KOPT-K1 (cell line): ENCODE measurements around the gene WNT5B.
A peak's percentile ranks its signal among the peaks of the same experiment; 100 is the strongest.
"Not testable (repeated sequence)": the region's sequence is repeated elsewhere in the genome, so short reads cannot be mapped to it uniquely, and the experiment has no call there.

Source experiments
- H3K27ac ChIP-seq: fragments of 200-600 bp; sonication (generic); 2 replicates; pipeline ENCODE4 v1.5.1; 2016; ENCODE audit warnings: antibody characterized with exemption, mild to moderate bottlenecking, low read depth, low read length; ENCODE audit not compliant: poor library complexity, severe bottlenecking
- H3K36me3 ChIP-seq: fragments of 200-600 bp; sonication (generic); 2 replicates; pipeline ENCODE4 v1.5.1; 2017; ENCODE audit warnings: antibody characterized with exemption, mild to moderate bottlenecking, low read length, moderate library complexity; ENCODE audit not compliant: insufficient read depth
- H3K9me3 ChIP-seq: fragments of 200-600 bp; sonication (generic); 2 replicates; pipeline ENCODE4 v1.5.1; 2017; ENCODE audit warnings: antibody characterized with exemption, low read length, mild to moderate bottlenecking; ENCODE audit not compliant: insufficient read depth, poor library complexity, severe bottlenecking

WNT5B gene

GRCh38 chr12:1668833-1669543, 40.0 kb downstream of the WNT5B start:
- H3K9me3 ChIP-seq: no peaks in the 10 kb centered on the region
- peak overlapping the region; percentile 46 for H3K27ac ChIP-seq
- H3K36me3 ChIP-seq: no peaks in the 10 kb centered on the region

- Histone ChIP-seq H3K27ac (no peak overlapping the region), H3K9me3 (no peaks in the 10 kb centered on the region), H3K36me3 (no peaks in the 10 kb centered on the region)
These were observed 41.6 kb downstream of the WNT5B start for GRCh38 chr12:1670358-1671268.

- no peaks in the 10 kb centered on the region for H3K36me3 ChIP-seq
- H3K27ac ChIP-seq: no peak overlapping the region
- no peaks in the 10 kb centered on the region for H3K9me3 ChIP-seq
These were observed 47.0 kb downstream of the WNT5B start for GRCh38 chr12:1676043-1676442.

GRCh38 chr12:1680804-1681492, 51.9 kb downstream of the WNT5B start:
- H3K36me3 ChIP-seq: no peaks in the 10 kb centered on the region
- no peaks in the 10 kb centered on the region for H3K9me3 ChIP-seq
- H3K27ac ChIP-seq: no peak overlapping the region

- no peaks in the 10 kb centered on the region for H3K9me3 ChIP-seq
- H3K27ac ChIP-seq: no peak overlapping the region
- no peaks in the 10 kb centered on the region for H3K36me3 ChIP-seq
These were observed 52.4 kb downstream of the WNT5B start for GRCh38 chr12:1681493-1681807.

- H3K36me3 ChIP-seq: peaks cover 5% of the 10 kb centered on the region; the same call in 1 of the 2 replicates
These were observed 59.2 kb downstream of the WNT5B start for GRCh38 chr12:1688086-1688710.

GRCh38 chr12:1690578-1691122, 61.6 kb downstream of the WNT5B start, which contains the start of gene ADIPOR2:
Gene ADIPOR2 (plus strand): TSS chr12:1691070. CDS start chr12:1754344, 63,274 bp downstream.
- no peaks in the 10 kb centered on the region for H3K9me3 ChIP-seq
- peaks cover 17% of the 10 kb centered on the region; the same call in 1 of the 2 replicates for H3K36me3 ChIP-seq
- peak within 1 kb of the TSS; percentile 77 for H3K27ac ChIP-seq

More at GRCh38 chr12:1688086-1688710, 59.2 kb downstream of the WNT5B start:
- H3K27ac ChIP-seq: no peak overlapping the region
- no peaks in the 10 kb centered on the region for H3K9me3 ChIP-seq

- Histone ChIP-seq H3K36me3 (peaks cover 17% of the 10 kb centered on the region; the same call in 1 of the 2 replicates), H3K9me3 (no peaks in the 10 kb centered on the region), H3K27ac (peak overlapping the region; percentile 77)
These were observed 62.3 kb downstream of the WNT5B start for GRCh38 chr12:1691123-1692007.

GRCh38 chr12:1692226-1692625, 63.2 kb downstream of the WNT5B start:
- no peaks in the 10 kb centered on the region for H3K9me3 ChIP-seq
- H3K27ac ChIP-seq: peak overlapping the region; percentile 77
- peaks cover 18% of the 10 kb centered on the region; the same call in 1 of the 2 replicates for H3K36me3 ChIP-seq

- no peaks in the 10 kb centered on the region for H3K9me3 ChIP-seq
- no peak overlapping the region for H3K27ac ChIP-seq
- peaks cover 24% of the 10 kb centered on the region for H3K36me3 ChIP-seq
These were observed 64.0 kb downstream of the WNT5B start for GRCh38 chr12:1692895-1693610.

- not testable (repeated sequence) for H3K27ac ChIP-seq, H3K9me3 ChIP-seq
- peaks cover 40% of the 10 kb centered on the region for H3K36me3 ChIP-seq
These were observed 66.1 kb downstream of the WNT5B start for GRCh38 chr12:1695097-1695496.

GRCh38 chr12:1695886-1696670, 67.0 kb downstream of the WNT5B start:
- Histone ChIP-seq H3K9me3 (peaks cover 11% of the 10 kb centered on the region), H3K27ac (no peak overlapping the region), H3K36me3 (peaks cover 44% of the 10 kb centered on the region)

- H3K36me3 ChIP-seq: peaks cover 47% of the 10 kb centered on the region
- peaks cover 13% of the 10 kb centered on the region for H3K9me3 ChIP-seq
- no peak overlapping the region for H3K27ac ChIP-seq
These were observed 67.8 kb downstream of the WNT5B start for GRCh38 chr12:1696800-1697199.
